B cell (primary cell): ENCODE measurements around the gene PHLDB2. TPM values are rescaled to one million over a fixed set of nuclear protein-coding genes. Genes with fewer than 3 reads are reported as not detected.

ENCODE experiments used
- ATAC-seq: fragments of 200-7000 bp; cut with Tn5 transposase; one replicate; pipeline ENCODE4 v1.10.0; 2021; ENCODE audit warnings: low read depth, mild to moderate bottlenecking, moderate number of reproducible peaks, moderate library complexity
- CTCF ChIA-PET: fragments of 350-600 bp; sonication (Branson Sonifier 250); formaldehyde crosslinking; loops from one replicate; lab custom pipeline; 2021; ENCODE audit warnings: antibody characterized with exemption, inconsistent platforms; lab: Charles Lee
- POLR2A ChIA-PET: fragments of 350-600 bp; sonication (Branson Sonifier 250); formaldehyde crosslinking; loops from one replicate; lab custom pipeline; 2021; ENCODE audit warnings: antibody characterized with exemption; lab: Charles Lee
- DNase-seq: peaks from one replicate; pipeline ENCODE4 v3.0.0; 2013
- H2AFZ ChIP-seq: 2 replicates; pipeline ENCODE4 v1.6.1; 2012; ENCODE audit warnings: mild to moderate bottlenecking, low read depth, low read length; ENCODE audit not compliant: insufficient read depth, poor library complexity, severe bottlenecking
- H3K27ac ChIP-seq, 2 donors: 1 replicate in 1 of 2; 2 replicates in 1 of 2; pipeline ENCODE4 v1.5.1; 2012 to 2013; ENCODE audit warnings: low read length in 2 of 2, mild to moderate bottlenecking in 2 of 2, moderate library complexity in 1 of 2
- H3K27me3 ChIP-seq, 4 experiments: fragments of 200-600 bp in 1 of 4; sonication (generic) in 1 of 4; replicated peaks in 1 of 4; 1 replicate in 2 of 4; 2 replicates in 2 of 4; pipeline versions ENCODE4 v1.6.1 to v1.7.0; 2013 to 2016; ENCODE audit warnings: low read length in 3 of 4, mild to moderate bottlenecking in 2 of 4, mixed read lengths in 1 of 4, moderate library complexity in 1 of 4; ENCODE audit not compliant: insufficient read depth in 4 of 4, control insufficient read depth in 3 of 4; ENCODE audit errors: control extremely low read depth in 1 of 4
- H3K36me3 ChIP-seq, 2 experiments: replicated peaks in 1 of 2; 1 replicate in 1 of 2; 2 replicates in 1 of 2; pipeline versions ENCODE4 v1.6.1 to v1.7.1; 2013; ENCODE audit warnings: low read length in 1 of 2; ENCODE audit not compliant: insufficient read depth in 2 of 2, control insufficient read depth in 1 of 2; ENCODE audit errors: control extremely low read depth in 1 of 2, extremely low read depth in 1 of 2
- H3K4me1 ChIP-seq, 2 donors: fragments of 200-600 bp in 1 of 2; sonication (generic) in 1 of 2; 1 replicate in 1 of 2; 2 replicates in 1 of 2; pipeline versions ENCODE4 v1.5.1 to v1.6.1; 2013 to 2017; ENCODE audit warnings: low read length in 2 of 2; ENCODE audit not compliant: control insufficient read depth in 2 of 2, insufficient read depth in 2 of 2
- H3K4me2 ChIP-seq: replicated peaks from 2 replicates; pipeline ENCODE3; 2012; ENCODE audit warnings: mild to moderate bottlenecking, low read depth, low read length; ENCODE audit not compliant: poor library complexity, severe bottlenecking
- H3K4me3 ChIP-seq, 5 experiments: fragments of 200-600 bp in 1 of 5; sonication (generic) in 1 of 5; 1 replicate in 3 of 5; 2 replicates in 2 of 5; pipeline versions ENCODE4 v1.5.1 to v1.7.0; 2011 to 2016; ENCODE audit warnings: low read length in 4 of 5, mild to moderate bottlenecking in 4 of 5, low read depth in 2 of 5, control low read depth in 1 of 5, moderate library complexity in 1 of 5; ENCODE audit not compliant: insufficient read depth in 1 of 5; ENCODE audit errors: control extremely low read depth in 1 of 5, extremely low read depth in 1 of 5
- H3K79me2 ChIP-seq: fragments of 200-600 bp; sonication (generic); one replicate; pipeline ENCODE4 v1.6.0; 2016; ENCODE audit warnings: low read length; ENCODE audit not compliant: control insufficient read depth, insufficient read depth
- H3K9ac ChIP-seq: fragments of 200-600 bp; sonication (generic); 2 replicates; pipeline ENCODE4 v1.6.1; 2017; ENCODE audit warnings: mild to moderate bottlenecking, low read length, moderate library complexity
- H3K9me3 ChIP-seq, 3 donors: one replicate each; pipeline versions ENCODE4 v1.6.1 to v1.7.1; 2013; ENCODE audit warnings: low read length in 2 of 3; ENCODE audit not compliant: control insufficient read depth in 2 of 3, insufficient read depth in 1 of 3; ENCODE audit errors: control extremely low read depth in 1 of 3
- H4K20me1 ChIP-seq: 2 replicates; pipeline ENCODE4 v1.6.0; 2012; ENCODE audit warnings: mild to moderate bottlenecking, low read length; ENCODE audit not compliant: insufficient read depth, control insufficient read depth, poor library complexity, severe bottlenecking
- H3K27ac Mint-ChIP-seq: one replicate; pipeline ENCODE4 v1.8.0; 2021; ENCODE audit warnings: mixed read lengths
- H3K27me3 Mint-ChIP-seq: one replicate; pipeline ENCODE4 v1.8.0; 2021; ENCODE audit warnings: mixed read lengths
- H3K4me1 Mint-ChIP-seq: one replicate; pipeline ENCODE4 v1.8.0; 2021; ENCODE audit warnings: mixed read lengths
- H3K4me3 Mint-ChIP-seq: one replicate; pipeline ENCODE4 v1.8.0; 2021; ENCODE audit warnings: mixed read lengths
- H3K9me3 Mint-ChIP-seq: one replicate; pipeline ENCODE4 v1.8.0; 2022; ENCODE audit warnings: mixed read lengths; ENCODE audit not compliant: insufficient read depth
- CTCF ChIP-seq: fragments of 200-600 bp; IDR thresholded peaks from one replicate; pipeline ENCODE4 v1.8.0; 2022; ENCODE audit warnings: antibody characterized with exemption, mild to moderate bottlenecking
- EZH2 ChIP-seq: IDR thresholded peaks from 2 replicates; pipeline ENCODE4 v1.6.1; 2012; ENCODE audit warnings: borderline replicate concordance, low read depth, mild to moderate bottlenecking, moderate library complexity, low read length; ENCODE audit not compliant: insufficient read depth, poor library complexity, severe bottlenecking
- WGBS: methylation state at CpG from one replicate; pipeline ENCODE4 v1.1.5; 2013; ENCODE audit warnings: missing lambda C conversion rate; ENCODE audit not compliant: insufficient coverage; 5-methylcytosine and 5-hydroxymethylcytosine counted together
- intact Hi-C: fragments of 100-400 bp; cut with micrococcal nuclease; formaldehyde crosslinking; loops from one replicate; pipeline ENCODE4 v1.10.0; 2022
- polyA plus RNA-seq: library from polyadenylated mRNA; depleted of rRNA; stranded (reverse); fragments of >200 nt; gene quantifications from 2 replicates; pipeline ENCODE4 v1.2.3, GENCODE V29; 2012
- total RNA-seq, 2 donors: library from RNA; stranded (reverse); fragments of 120-200 nt in 1 of 2; gene quantifications; 1 replicate in 1 of 2; 2 replicates in 1 of 2; pipeline versions ENCODE4 v1.2.3 to v1.2.4, GENCODE V29; 2013 to 2022

Gene PHLDB2
- total and polyA plus RNA-seq, 2 donors (not counting 1 experiment from before 2014, with no cell fraction given) = 1.3 to 6.3 TPM

GRCh38 chr3:111870620-111871019, 11.6 kb downstream of the PHLDB2 start:
- H3K9me3 ChIP-seq = no peaks in the 10 kb centered on the region
- no peak overlapping the region for H3K27ac ChIP-seq
- H2AFZ ChIP-seq = no peak overlapping the region
- no peaks in the 10 kb centered on the region for H4K20me1 ChIP-seq
- TF ChIP-seq CTCF = no peak
- DNase-seq = no peak
- no peak overlapping the region for H3K4me2 ChIP-seq
- ChIA-PET POLR2A (no interaction called here), CTCF (no interaction called here)
- H3K27me3 ChIP-seq = no peaks in the 10 kb centered on the region
- H3K4me1 Mint-ChIP-seq = no peaks in the 10 kb centered on the region
- H3K9me3 Mint-ChIP-seq = no peaks in the 10 kb centered on the region
- intact Hi-C loops = no loop called here
- H3K79me2 ChIP-seq = peaks cover 6% of the 10 kb centered on the region
- H3K9ac ChIP-seq = no peak overlapping the region
- H3K4me3 ChIP-seq = no peak overlapping the region
- H3K36me3 ChIP-seq = no peaks in the 10 kb centered on the region
- no peak for ATAC-seq
- H3K4me3 Mint-ChIP-seq = no peak overlapping the region
- H3K27ac Mint-ChIP-seq = no peak overlapping the region
- WGBS = 100% methylated on average over 2 of the region's 3 CpGs
- no peaks in the 10 kb centered on the region for H3K27me3 Mint-ChIP-seq
- peaks cover 0 to 3% of the 10 kb centered on the region in 2 donors for H3K4me1 ChIP-seq

GRCh38 chr3:111871809-111872623, 13.0 kb downstream of the PHLDB2 start:
- CTCF ChIA-PET = no interaction called here
- Histone ChIP-seq H3K4me2 (no peak overlapping the region), H3K36me3 (no peaks in the 10 kb centered on the region), H3K4me3 (no peak overlapping the region), H2AFZ (no peak overlapping the region), H3K27me3 (no peaks in the 10 kb centered on the region), H3K79me2 (no peaks in the 10 kb centered on the region), H4K20me1 (no peaks in the 10 kb centered on the region), H3K4me1 (peaks cover 0 to 3% of the 10 kb centered on the region in 2 donors), H3K9ac (no peak overlapping the region), H3K27ac (no peak overlapping the region), H3K9me3 (no peaks in the 10 kb centered on the region)
- H3K9me3 Mint-ChIP-seq = no peaks in the 10 kb centered on the region
- 92% methylated on average over 5 of the region's 6 CpGs for WGBS
- no peaks in the 10 kb centered on the region for H3K4me1 Mint-ChIP-seq
- H3K4me3 Mint-ChIP-seq = no peak overlapping the region
- intact Hi-C loops = no loop called here
- DNase-seq (no peak), ATAC-seq (no peak)
- POLR2A ChIA-PET = no interaction called here
- H3K27ac Mint-ChIP-seq = no peak overlapping the region
- H3K27me3 Mint-ChIP-seq = no peaks in the 10 kb centered on the region
- TF ChIP-seq EZH2 (no peak), CTCF (no peak)
